HepG2 (cell line): ENCODE results near the gene TBL3. TPM values are rescaled to one million over a fixed set of nuclear protein-coding genes. Genes with fewer than 3 reads are reported as not detected.
A peak's percentile ranks its signal among the peaks of the same experiment; 100 is the strongest.

Experiments
- ATAC-seq: fragments of 200-7000 bp; cut with Tn5 transposase; 3 replicates; pipeline ENCODE4 v1.9.1; 2020; ENCODE audit warnings: mild to moderate bottlenecking, moderate library complexity
- BruUV-seq: library from RNA; stranded (reverse); fragments of 400-500 nt; replicated peaks from 2 replicates; lab custom pipeline; 2021; lab: Mats Ljungman, UMichigan
- CTCF ChIA-PET: fragments of 300-600 bp; formaldehyde crosslinking; extraction: SDS; loops from one replicate; lab custom pipeline; 2021; ENCODE audit warnings: low total read pairs, inconsistent platforms, low intra/inter-chr PET ratio; lab: Yijun Ruan, JAX
- POLR2A ChIA-PET: fragments of 350-600 bp; sonication (Branson Sonifier 250); formaldehyde crosslinking; loops from one replicate; lab custom pipeline; 2020; ENCODE audit warnings: antibody characterized with exemption, inconsistent platforms; lab: Yijun Ruan, JAX
- DNase-seq: peaks from one replicate; pipeline ENCODE4 v3.0.0-alpha.2; 2015; ENCODE audit warnings: low spot score
- FAIRE-seq: peaks from 3 replicates; lab custom pipeline; 2011; peaks lifted over from hg19 to GRCh38; lab: Jason Lieb, UNC
- H2AFZ ChIP-seq: one replicate; pipeline ENCODE4 v1.6.1; 2011; ENCODE audit warnings: low read length, inconsistent platforms
- H3K27ac ChIP-seq: fragments of 300-600 bp; 3 replicates; pipeline ENCODE4 v1.8.0; 2011; ENCODE audit warnings: mixed run types, mild to moderate bottlenecking, mixed read lengths, low read length, inconsistent platforms; ENCODE audit not compliant: insufficient read depth; ENCODE audit errors: extremely low read length
- H3K27me3 ChIP-seq, 2 experiments: fragments of 200-600 bp in 1 of 2; 2 replicates in 1 of 2; 3 replicates in 1 of 2; pipeline versions ENCODE4 v1.6.0 to v1.8.0; 2011; ENCODE audit warnings: low read length in 2 of 2, mild to moderate bottlenecking in 2 of 2, moderate library complexity in 2 of 2, inconsistent platforms in 1 of 2; ENCODE audit not compliant: insufficient read depth in 2 of 2, control insufficient read depth in 1 of 2
- H3K36me3 ChIP-seq, 2 experiments: fragments of 200-600 bp in 1 of 2; replicated peaks in 1 of 2; 2 replicates in 1 of 2; 3 replicates in 1 of 2; pipeline versions ENCODE4 v1.5.1 to v1.8.0; 2011; ENCODE audit warnings: low read length in 2 of 2, inconsistent platforms in 1 of 2; ENCODE audit not compliant: insufficient read depth in 2 of 2, control insufficient read depth in 1 of 2
- H3K4me1 ChIP-seq: 2 replicates; pipeline ENCODE4 v1.5.1; 2012; ENCODE audit warnings: low read length, inconsistent platforms; ENCODE audit not compliant: insufficient read depth
- H3K4me2 ChIP-seq: 2 replicates; pipeline ENCODE4 v1.6.0; 2011; ENCODE audit warnings: low read depth, low read length, inconsistent platforms
- H3K4me3 ChIP-seq, 3 experiments: fragments of 200-600 bp in 1 of 3; sonication (generic), shearing (Covaris generic) in 1 of 3; replicated peaks in 1 of 3; 2 replicates each; pipeline ENCODE4 v1.5.1; 2011 to 2016; ENCODE audit warnings: low read length in 3 of 3, inconsistent platforms in 2 of 3, low read depth in 2 of 3, mild to moderate bottlenecking in 2 of 3, control low read depth in 1 of 3, mixed read lengths in 1 of 3; ENCODE audit not compliant: insufficient read depth in 1 of 3
- H3K79me2 ChIP-seq: one replicate; pipeline ENCODE4 v1.6.1; 2011; ENCODE audit warnings: low read length, inconsistent platforms; ENCODE audit not compliant: insufficient read depth
- H3K9ac ChIP-seq: 2 replicates; pipeline ENCODE4 v1.6.0; 2011; ENCODE audit warnings: mild to moderate bottlenecking, low read depth, low read length, inconsistent platforms; ENCODE audit not compliant: insufficient read depth
- H3K9me3 ChIP-seq: 2 replicates; pipeline ENCODE4 v1.5.1; 2012; ENCODE audit warnings: mild to moderate bottlenecking, low read length
- H4K20me1 ChIP-seq: 2 replicates; pipeline ENCODE4 v1.6.0; 2011; ENCODE audit warnings: inconsistent platforms, mild to moderate bottlenecking, low read length, moderate library complexity; ENCODE audit not compliant: insufficient read depth
- AGO1 ChIP-seq: fragments of 200-400 bp; formaldehyde crosslinking; IDR thresholded peaks from 2 replicates; pipeline ENCODE4 v1.6.1; 2017; ENCODE audit warnings: mild to moderate bottlenecking, low read depth, low read length, moderate library complexity; ENCODE audit not compliant: poor library complexity, severe bottlenecking
- AGO2 ChIP-seq: fragments of 200-400 bp; formaldehyde crosslinking; optimal IDR thresholded peaks from 2 replicates; pipeline ENCODE3; 2017; ENCODE audit warnings: mild to moderate bottlenecking, low read depth, low read length, moderate library complexity
- NFE2 ChIP-seq: sonication (generic); formaldehyde crosslinking; IDR thresholded peaks from 2 replicates; pipeline ENCODE4 v1.4.0; 2020; ENCODE audit warnings: missing genetic modification reagents
- TMF1 ChIP-seq: sonication (generic); formaldehyde crosslinking; IDR thresholded peaks from 2 replicates; pipeline ENCODE4 v1.8.1; 2022; ENCODE audit warnings: low read depth, missing genetic modification reagents
- ZBTB33 ChIP-seq: sonication (generic); formaldehyde crosslinking; IDR thresholded peaks from 2 replicates; pipeline ENCODE4 v1.4.0; 2020; ENCODE audit warnings: missing genetic modification reagents
- ZNF225 ChIP-seq: sonication (generic); formaldehyde crosslinking; IDR thresholded peaks from 2 replicates; pipeline ENCODE4 v1.4.0; 2020; ENCODE audit warnings: mild to moderate bottlenecking, missing genetic modification reagents
- ZNF512 ChIP-seq: sonication (generic); formaldehyde crosslinking; IDR thresholded peaks from 2 replicates; pipeline ENCODE4 v1.4.0; 2020; ENCODE audit warnings: mild to moderate bottlenecking, missing genetic modification reagents
- ZNF740 ChIP-seq: sonication (generic); formaldehyde crosslinking; IDR thresholded peaks from 2 replicates; pipeline ENCODE4 v1.4.0; 2020; ENCODE audit warnings: missing genetic modification reagents
- WGBS: methylation state at CpG from one replicate; pipeline ENCODE4 v1.1.6; 2017; ENCODE audit warnings: low lambda C conversion rate; 5-methylcytosine and 5-hydroxymethylcytosine counted together
- in situ Hi-C: cut with HindIII; loops from 2 replicates; pipeline ENCODE4 v1.10.0; 2017; ENCODE audit warnings: low pct_unique_long_range_greater_than_20kb; ENCODE audit not compliant: extremely low pct_ligation_motif_present
- intact Hi-C: fragments of 100-400 bp; cut with micrococcal nuclease; formaldehyde crosslinking; loops from one replicate; pipeline ENCODE4 v1.10.0; 2022; ENCODE audit not compliant: unreplicated experiment
- polyA plus RNA-seq, 8 experiments: library from polyadenylated mRNA; depleted of rRNA in 3 of 8; stranded (reverse) in 7 of 8; unstranded in 1 of 8; fragments of >200 nt; fragmentation: Illumina TruSeq in 4 of 8; extraction: Trizol in 4 of 8; gene quantifications; 2 replicates each; pipeline versions ENCODE4 v1.2.1 to v1.2.3, GENCODE V29; 2011 to 2016; ENCODE audit warnings: low read depth in 4 of 8, missing spikeins in 1 of 8, mixed read lengths in 1 of 8; ENCODE audit not compliant: insufficient read depth in 1 of 8
- total RNA-seq, 5 experiments: library from RNA; depleted of rRNA; stranded (reverse); fragments of >200 nt; fragmentation: Illumina TruSeq; extraction: Trizol; gene quantifications; 2 replicates each; pipeline ENCODE4 v1.2.3, GENCODE V29; 2016; ENCODE audit warnings: low read depth in 1 of 5

Gene TBL3
- total and polyA plus RNA-seq, 2 of the 13 experiments (the other 11 are each of a cell fraction or from before 2014, with no cell fraction given): 16.8 to 38.0 TPM

- no peak overlapping the region for H3K4me2 ChIP-seq
These were observed 8.9 kb downstream of the TBL3 start for GRCh38 chr16:1980770-1981087.

More at GRCh38 chr16:1980770-1981087, 8.9 kb downstream of the TBL3 start:
- FAIRE-seq (no peak), ATAC-seq (no peak), DNase-seq (no peak)
- Histone ChIP-seq H3K4me3 (no peak overlapping the region), H3K4me1 (peaks cover 30% of the 10 kb centered on the region), H3K79me2 (peaks cover 12% of the 10 kb centered on the region), H2AFZ (no peak overlapping the region), H3K27ac (no peak overlapping the region), H4K20me1 (no peaks in the 10 kb centered on the region), H3K9ac (no peak overlapping the region), H3K9me3 (no peaks in the 10 kb centered on the region), H3K27me3 (no peaks in the 10 kb centered on the region), H3K36me3 (peaks cover 11 to 19% of the 10 kb centered on the region in 2 experiments; a peak in 4 of 5 replicates)
- POLR2A ChIA-PET: interaction anchor here (6.8 kb wide), 1 partner anchor 16 kb away, joined by 62 read pairs; the partner anchor contains the start of gene RPS2
- CTCF ChIA-PET: no interaction called here
- no CpG with 5 or more reads among the region's 16 CpGs for WGBS
- in situ Hi-C loops: no loop called here
- intact Hi-C loops: no loop called here
- BruUV-seq: no TSS peak
- TF ChIP-seq ZNF225 (CRISPR knock-in tag): no peak
- no peak for TF ChIP-seq ZNF740 (CRISPR knock-in tag)
- TF ChIP-seq ZNF512 (CRISPR knock-in tag): no peak
- peak; percentile 84 for TF ChIP-seq AGO1
- peak; percentile 28; the same call in 1 of the 2 replicates for TF ChIP-seq ZBTB33
- TF ChIP-seq AGO2: peak; percentile 82
- no peak for TF ChIP-seq NFE2 (CRISPR knock-in tag)
- TF ChIP-seq TMF1 (CRISPR knock-in tag): no peak
